SK-N-MC (cell line): ENCODE results near the gene NUDT22.

ENCODE experiments used
- EZH2 ChIP-seq: fragments of 200-600 bp; sonication (generic); IDR thresholded peaks from one replicate; pipeline ENCODE4 v1.6.1; 2017; ENCODE audit warnings: antibody characterized with exemption
- POLR2AphosphoS5 ChIP-seq: IDR thresholded peaks from 2 replicates; pipeline ENCODE4 v1.6.1; 2012; ENCODE audit warnings: mild to moderate bottlenecking, low read depth, low read length, borderline replicate concordance

GRCh38 chr11:64218628-64219353 lies 7.3 kb upstream of the NUDT22 start:
- TF ChIP-seq EZH2 (no peak), POLR2AphosphoS5 (no peak)
